Measurements from ENCODE around the gene NTSR1. TPM values are rescaled to one million over a fixed set of nuclear protein-coding genes. Genes with fewer than 3 reads are reported as not detected.

NTSR1 gene
- total RNA-seq, 6 experiments from 2014 or later = 0.04 to 0.74 (median 0.09) TPM; not detected in 2

GRCh38 chr20:62791301-62792181 is 82.9 kb downstream of the NTSR1 start:
- ATAC-seq (peak; percentile 34 to 45 (median 40)), DNase-seq (peak; percentile 74 to 88 (median 80))
- WGBS (ENCODE audit: insufficient coverage, low coverage, low lambda C conversion rate, missing lambda C conversion rate) = 34% methylated on average over 11 of the region's 23 CpGs
- H3K9me3 ChIP-seq = no peaks in the 10 kb centered on the region
- TF ChIP-seq CTCF (IDR thresholded peaks at IDR 0.05) (peak; percentile 92 to 97 (median 96)), POLR2A (IDR thresholded peaks at IDR 0.05) (no peak)
- no peak overlapping the region for H3K27ac ChIP-seq
- H3K27me3 ChIP-seq = no peaks in the 10 kb centered on the region
- intact Hi-C loops (cut with DNase I) = no loop called here
- peaks cover 0 to 13% (median 3%) of the 10 kb centered on the region in 4 donors for H3K4me1 ChIP-seq
- H3K36me3 ChIP-seq = no peaks in the 10 kb centered on the region
- H3K4me3 ChIP-seq = no peak overlapping the region

GRCh38 chr20:62792182-62792939 is 83.7 kb downstream of the NTSR1 start:
- Histone ChIP-seq H3K27me3 (no peaks in the 10 kb centered on the region), H3K4me3 (no peak overlapping the region), H3K4me1 (peaks cover 0 to 18% (median 5%) of the 10 kb centered on the region in 4 donors), H3K9me3 (no peaks in the 10 kb centered on the region), H3K36me3 (no peaks in the 10 kb centered on the region), H3K27ac (no peak overlapping the region)
- DNase-seq = no peak
- TF ChIP-seq POLR2A (IDR thresholded peaks at IDR 0.05) (no peak), CTCF (IDR thresholded peaks at IDR 0.05) (no peak)
- intact Hi-C loops (cut with DNase I) = no loop called here
- 100% methylated on average over 1 of the region's 9 CpGs for WGBS (ENCODE audit: insufficient coverage, low coverage, low lambda C conversion rate, missing lambda C conversion rate)
- ATAC-seq = no peak

GRCh38 chr20:62792940-62793756 is 84.5 kb downstream of the NTSR1 start:
- H3K36me3 ChIP-seq = no peaks in the 10 kb centered on the region
- H3K4me3 ChIP-seq = no peak overlapping the region
- TF ChIP-seq POLR2A (IDR thresholded peaks at IDR 0.05) (no peak), CTCF (IDR thresholded peaks at IDR 0.05) (no peak)
- ATAC-seq (no peak), DNase-seq (no peak)
- WGBS (ENCODE audit: insufficient coverage, low coverage, low lambda C conversion rate, missing lambda C conversion rate) = 96% methylated on average over 7 of the region's 22 CpGs
- no peaks in the 10 kb centered on the region for H3K27me3 ChIP-seq
- intact Hi-C loops (cut with DNase I) = no loop called here
- H3K4me1 ChIP-seq = peaks cover 0 to 25% (median 9%) of the 10 kb centered on the region in 4 donors
- H3K9me3 ChIP-seq = no peaks in the 10 kb centered on the region
- H3K27ac ChIP-seq = peak overlapping the region; percentile 73 to 89 (median 78)

- H3K4me1 ChIP-seq = peaks cover 0 to 29% (median 12%) of the 10 kb centered on the region in 4 donors
- DNase-seq (no peak), ATAC-seq (no peak)
- H3K4me3 ChIP-seq = peak overlapping the region; percentile 14 to 50 (median 43)
- peak overlapping the region; percentile 73 to 89 (median 78) for H3K27ac ChIP-seq
- no peak for TF ChIP-seq CTCF (IDR thresholded peaks at IDR 0.05)
- 0% methylated on average over 1 of the region's 7 CpGs for WGBS (ENCODE audit: insufficient coverage, low coverage, low lambda C conversion rate, missing lambda C conversion rate)
- intact Hi-C loops (cut with DNase I) = no loop called here
- no peaks in the 10 kb centered on the region for H3K9me3 ChIP-seq
- H3K36me3 ChIP-seq = peaks cover 0 to 3% (median 1%) of the 10 kb centered on the region in 4 donors
- no peaks in the 10 kb centered on the region for H3K27me3 ChIP-seq
These were observed 85.0 kb downstream of the NTSR1 start for GRCh38 chr20:62793757-62794006.

Data from right lobe of liver (tissue), 6 donors.